Stimulated activated CD8-positive, alpha-beta memory T cell treated with anti-CD3 and anti-CD28 coated beads, Interleukin-4, amount 100 ng/mL, for 1 hour (primary cell): ENCODE results near the gene SLMAP.

Experiments
- DNase-seq, 2 donors: peaks; one replicate each; pipeline ENCODE4 v3.0.0-alpha.2; 2020; ENCODE audit warnings: low read depth in 2 of 2, low spot score in 1 of 2

The SLMAP gene

DNA sequence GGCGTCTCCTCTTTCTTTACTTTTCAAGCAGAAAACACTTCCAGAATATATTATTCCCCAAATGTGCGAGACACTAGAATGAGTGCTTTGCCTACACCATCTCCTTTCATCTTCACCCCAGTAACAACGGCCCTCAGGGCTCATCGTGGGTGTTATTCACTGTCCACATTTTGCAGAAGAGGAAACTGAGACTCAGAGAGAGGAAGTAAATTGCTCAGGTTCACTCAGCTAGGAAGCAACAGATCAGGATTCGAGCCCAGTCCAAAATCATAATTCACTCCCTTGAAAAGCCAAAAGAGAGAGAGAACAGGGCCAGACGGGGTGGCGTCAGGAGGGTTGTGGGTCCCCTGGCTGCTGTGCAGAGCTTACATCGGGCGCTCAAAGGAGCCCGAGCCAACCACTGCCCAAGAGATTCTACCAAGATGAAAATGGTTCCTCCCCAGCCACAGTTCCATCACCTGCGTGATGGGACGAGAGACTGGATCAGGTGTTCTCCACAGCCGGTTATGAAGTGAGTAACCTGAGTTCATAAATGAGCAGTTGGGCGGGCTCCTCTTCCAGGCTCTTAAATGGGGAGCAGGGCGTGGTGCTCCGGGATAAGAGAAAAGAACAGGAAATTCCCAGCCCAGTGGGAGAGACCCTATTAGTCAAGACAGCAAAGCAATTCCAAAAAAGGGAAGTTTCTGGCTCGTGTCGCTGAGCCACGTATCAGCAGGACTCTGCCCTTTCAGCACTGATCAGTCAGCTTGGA, 203.5 kb downstream of the SLMAP start:
- DNase-seq = no peak

DNA sequence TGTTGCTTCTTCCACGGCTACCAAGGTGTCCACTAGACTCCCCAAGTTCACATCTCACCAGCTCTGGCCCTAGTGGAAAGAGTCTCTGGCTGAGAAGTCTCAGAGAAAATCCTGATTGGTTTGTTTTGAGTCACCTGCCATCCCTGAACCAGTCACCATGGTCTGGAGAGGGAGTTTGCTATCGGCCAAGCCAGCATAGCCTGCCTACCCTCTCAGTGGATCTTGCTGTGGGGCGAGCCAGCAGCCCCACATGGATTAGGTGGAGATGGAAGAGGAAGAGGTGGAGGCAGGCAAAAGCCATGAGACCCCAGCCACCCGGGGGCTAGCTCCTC, 204.0 kb downstream of the SLMAP start:
- no peak for DNase-seq

- DNase-seq = no peak
These were observed 205.2 kb downstream of the SLMAP start for GRCh38 chr3:57961177-57961827.

DNA sequence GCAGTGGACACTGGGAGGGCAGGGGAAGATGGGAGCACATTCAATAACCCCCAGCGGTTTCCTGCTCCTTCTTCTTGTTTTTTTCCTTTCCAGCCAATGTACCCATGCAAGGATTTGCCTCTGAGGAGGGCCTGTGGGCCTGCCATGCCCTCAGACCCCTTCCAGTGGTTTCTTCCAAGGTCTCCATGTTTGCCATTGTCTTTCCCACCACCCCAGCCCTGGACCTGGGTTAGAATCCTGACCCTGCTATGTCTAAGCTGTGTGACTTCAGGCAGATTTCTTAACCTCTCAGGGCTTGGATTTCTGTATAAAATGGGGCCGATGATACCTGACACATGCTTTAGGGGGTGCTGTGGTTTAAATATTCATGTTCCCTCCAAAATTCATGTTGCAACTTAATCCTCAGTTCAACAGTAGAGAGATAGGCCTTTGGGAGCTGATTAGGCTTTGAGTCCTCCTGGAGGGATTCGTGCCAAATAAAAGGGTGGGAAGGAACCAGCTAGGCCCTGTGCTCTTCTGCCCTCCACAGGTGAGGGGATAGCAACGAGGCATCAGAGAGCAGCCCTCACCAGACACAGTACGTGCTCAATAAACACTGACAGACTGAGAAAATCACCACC, 205.8 kb downstream of the SLMAP start:
- DNase-seq = no peak

DNA sequence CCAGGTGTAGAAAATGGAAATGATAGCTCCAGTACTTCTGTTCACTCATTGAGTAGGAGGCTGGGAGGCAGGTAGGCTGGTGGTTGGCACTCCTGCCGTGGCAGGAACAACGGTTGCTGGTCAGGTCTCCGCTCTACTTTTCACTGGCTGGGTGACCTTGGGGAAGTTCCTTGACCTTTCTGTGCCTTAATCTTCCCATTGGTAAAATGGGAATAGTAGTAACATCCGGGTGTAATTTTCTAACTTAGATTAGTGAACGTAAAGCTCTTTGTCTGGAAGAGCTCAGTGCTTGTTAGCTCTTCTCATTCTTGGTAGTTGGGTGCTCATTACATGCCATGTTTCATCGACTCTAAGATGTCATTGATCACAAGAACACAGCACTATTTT, 206.3 kb downstream of the SLMAP start:
- DNase-seq = no peak

GRCh38 chr3:57963811-57964346, 207.8 kb downstream of the SLMAP start:
- DNase-seq = no peak

- DNase-seq = no peak
These were observed 210.7 kb downstream of the SLMAP start for GRCh38 chr3:57966829-57967228.

DNA sequence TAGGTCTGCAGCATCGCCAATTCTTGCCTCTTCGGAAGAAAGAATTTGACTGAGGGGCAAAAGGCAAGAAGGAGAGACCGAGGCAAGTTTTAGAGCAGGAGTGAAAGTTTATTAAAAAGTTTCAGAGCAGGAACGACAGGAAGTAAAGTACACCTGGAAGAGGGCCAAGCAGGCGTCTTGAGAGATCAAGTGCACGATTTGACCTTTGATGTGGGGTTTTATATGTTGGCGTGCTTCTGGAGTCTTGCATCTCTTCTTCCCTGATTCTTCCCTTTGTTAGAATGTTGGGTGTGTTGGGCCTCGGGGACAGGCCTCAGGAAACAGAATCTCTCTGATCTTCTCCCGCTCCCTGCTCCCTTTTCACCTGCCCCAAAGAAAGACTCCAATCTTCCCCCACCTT, 211.5 kb downstream of the SLMAP start:
- DNase-seq = no peak

GRCh38 chr3:57968501-57968900, 212.4 kb downstream of the SLMAP start:
- DNase-seq = no peak

GRCh38 chr3:57971975-57972374, 215.9 kb downstream of the SLMAP start:
- DNase-seq = no peak

DNA sequence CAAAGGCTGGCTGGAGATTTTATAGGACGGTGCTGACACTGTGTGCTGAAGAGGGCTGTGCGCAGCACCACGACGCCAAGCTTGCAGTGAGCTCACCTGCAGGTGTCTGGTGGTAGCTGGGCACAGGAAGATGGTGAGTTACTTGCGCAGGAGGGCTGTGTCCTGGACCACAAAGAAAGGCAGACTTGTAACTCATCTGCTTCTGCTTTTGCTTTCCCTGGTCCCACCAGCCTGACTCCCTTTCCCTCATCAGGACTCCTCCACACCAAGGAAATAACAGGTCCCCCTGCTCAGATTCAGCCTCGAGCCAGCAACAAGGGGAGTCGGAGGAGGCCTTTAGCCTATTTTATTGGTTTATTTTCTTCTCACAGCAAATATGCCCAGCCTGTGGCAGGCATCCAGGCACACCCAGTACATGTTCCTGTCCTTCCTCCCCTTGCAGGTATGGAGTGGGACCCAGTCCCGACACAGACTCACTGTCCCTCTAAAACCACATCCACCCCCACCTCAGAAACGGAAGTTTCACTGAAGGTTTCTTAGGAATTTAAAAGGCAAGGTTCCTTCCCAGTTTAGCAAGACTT, 216.5 kb downstream of the SLMAP start:
- DNase-seq = no peak

DNA sequence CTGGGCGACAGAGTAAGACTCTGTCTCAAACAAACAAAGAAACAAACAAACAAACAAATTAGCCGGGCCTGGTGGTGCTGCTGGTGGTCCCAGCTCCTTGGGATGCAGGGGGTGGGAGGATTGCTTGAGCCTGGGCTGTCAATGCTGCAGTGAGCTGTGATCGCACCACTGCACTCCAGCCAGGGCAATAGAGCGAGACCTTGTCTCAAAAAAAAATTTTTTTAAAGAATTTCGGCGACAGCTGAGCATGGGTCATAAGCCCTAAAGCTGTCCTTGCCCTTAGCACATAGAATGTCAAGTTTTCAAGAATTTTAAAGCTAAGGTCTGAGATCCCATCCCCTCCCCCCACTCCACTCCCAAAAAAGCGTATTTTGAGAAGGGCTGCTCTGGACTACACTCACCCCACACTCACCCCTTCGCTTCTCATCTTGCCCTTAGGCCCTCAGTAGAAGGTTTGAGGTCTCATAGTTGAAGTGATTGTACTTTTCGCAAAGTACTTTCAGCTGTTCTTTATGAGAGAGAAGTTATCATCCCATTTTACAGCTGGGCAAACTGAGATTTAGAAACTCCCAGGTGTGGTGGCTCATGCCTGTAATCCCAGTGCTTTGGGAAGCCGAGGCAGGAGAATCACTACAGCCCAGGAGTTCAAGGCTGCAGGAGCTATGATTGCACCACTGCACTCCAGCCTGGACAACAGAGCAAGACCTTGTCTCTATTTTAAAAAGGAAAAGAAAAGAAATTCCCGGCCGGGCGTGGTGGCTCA, 217.8 kb downstream of the SLMAP start:
- DNase-seq = no peak

DNA sequence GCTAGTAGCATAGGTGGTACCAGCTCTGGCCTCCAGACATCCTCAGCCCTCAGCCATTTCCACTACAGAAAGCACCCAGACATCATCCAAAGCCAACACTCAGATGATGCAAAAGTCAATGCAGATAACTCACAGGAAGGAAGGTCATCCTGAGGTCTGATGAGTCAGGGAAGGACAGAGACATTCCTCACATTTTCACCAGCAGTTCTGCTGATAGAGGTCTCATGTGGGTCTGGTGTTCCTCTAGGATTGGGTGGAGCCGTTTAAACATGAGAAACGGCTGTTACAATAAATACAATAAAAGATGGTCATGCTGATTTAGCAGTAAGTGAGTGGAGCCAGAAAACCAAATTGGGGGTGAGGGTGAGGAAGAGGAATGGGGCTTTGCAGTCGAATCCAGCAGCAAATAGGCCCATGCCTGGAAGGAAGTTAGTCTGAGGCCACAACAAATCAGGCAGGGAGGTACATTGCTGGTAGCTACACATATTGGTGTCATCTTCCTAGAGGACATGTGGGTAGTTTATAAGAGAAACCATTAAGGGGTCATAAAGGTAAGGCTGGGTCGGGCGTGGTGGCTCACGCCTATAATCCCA, 218.8 kb downstream of the SLMAP start:
- DNase-seq = no peak

- DNase-seq = no peak
These were observed 221.7 kb downstream of the SLMAP start for GRCh38 chr3:57977818-57978235.

DNA sequence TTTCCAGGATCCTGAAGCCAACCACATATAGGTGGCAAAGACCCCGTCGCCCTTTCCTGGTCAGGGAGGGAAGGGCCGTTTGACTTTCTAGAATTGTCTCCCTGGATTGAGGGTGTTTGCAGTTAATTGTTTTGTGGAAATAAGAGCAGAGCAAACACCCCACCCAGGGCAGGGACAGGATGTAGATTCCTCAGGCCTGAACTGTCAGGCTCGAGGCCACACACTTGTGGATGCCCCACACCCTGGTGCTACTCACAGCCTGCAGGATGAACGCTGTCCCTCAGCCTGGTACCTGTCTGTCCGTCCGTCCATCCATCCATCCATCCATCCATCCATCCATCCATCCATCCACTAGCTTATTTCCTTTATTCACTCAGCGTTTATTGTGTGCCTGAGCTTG, 222.2 kb downstream of the SLMAP start:
- DNase-seq = no peak
